NCI-H345 treated with DMSO at 0.1 percent for 48 hours (cell line): Measurements from ENCODE around the gene DENR.
"Not testable (repeated sequence)": the region's sequence is repeated elsewhere in the genome, so short reads cannot be mapped to it uniquely, and the experiment has no call there.

Experiments
- DNase-seq: peaks from one replicate; lab custom pipeline; 2025; ENCODE audit not compliant: unreplicated experiment; lab: John Stamatoyannopoulos, UW

Gene DENR, protein sequence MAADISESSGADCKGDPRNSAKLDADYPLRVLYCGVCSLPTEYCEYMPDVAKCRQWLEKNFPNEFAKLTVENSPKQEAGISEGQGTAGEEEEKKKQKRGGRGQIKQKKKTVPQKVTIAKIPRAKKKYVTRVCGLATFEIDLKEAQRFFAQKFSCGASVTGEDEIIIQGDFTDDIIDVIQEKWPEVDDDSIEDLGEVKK

DNA sequence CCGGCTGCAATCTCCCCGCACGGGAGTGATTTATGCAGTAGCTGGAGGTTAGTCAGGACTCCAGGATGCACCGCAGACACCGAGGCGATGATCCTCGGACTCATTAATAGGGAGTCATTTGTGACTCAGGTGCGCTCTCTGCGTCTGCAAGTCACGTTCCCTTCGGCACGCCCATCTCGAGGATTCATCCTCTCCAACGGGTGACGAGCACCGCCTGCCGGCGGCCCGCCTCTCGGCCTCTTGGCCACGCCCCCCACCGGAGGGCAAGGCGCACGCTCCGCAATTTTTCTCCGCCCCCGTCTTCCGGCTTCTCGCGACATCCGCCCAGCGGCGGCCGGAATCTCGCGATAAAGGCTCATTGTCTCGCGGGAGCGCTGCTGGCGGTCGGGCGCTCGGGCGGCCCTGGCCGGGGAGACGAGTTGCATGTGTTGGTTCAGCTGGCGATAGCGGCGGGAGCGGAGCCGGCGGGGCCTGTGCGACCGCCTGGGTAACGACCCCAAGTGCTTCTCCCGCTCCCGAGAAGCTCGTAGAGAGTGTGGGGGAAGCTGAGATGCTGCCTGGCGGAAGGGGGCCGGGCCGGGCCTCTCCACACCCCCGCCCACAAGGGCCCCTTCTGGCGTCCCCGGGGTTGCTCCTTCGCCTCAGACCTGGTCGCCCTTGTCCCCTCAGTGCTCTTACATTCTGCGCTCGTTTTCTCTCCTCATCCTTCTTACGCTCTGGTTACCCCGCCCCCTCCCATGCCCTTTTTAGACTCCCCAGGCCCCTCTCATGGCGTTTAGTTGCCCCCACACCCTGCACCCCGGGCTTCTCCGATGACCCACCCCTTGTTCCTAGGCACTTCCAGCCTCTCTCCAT, at the start of gene DENR:
TSS of gene DENR (plus strand) at position 361 of the 855 bp plus-strand sequence. CDS start 878 bp downstream, outside the sequence.
- DNase-seq, result peak; percentile 98

DNA sequence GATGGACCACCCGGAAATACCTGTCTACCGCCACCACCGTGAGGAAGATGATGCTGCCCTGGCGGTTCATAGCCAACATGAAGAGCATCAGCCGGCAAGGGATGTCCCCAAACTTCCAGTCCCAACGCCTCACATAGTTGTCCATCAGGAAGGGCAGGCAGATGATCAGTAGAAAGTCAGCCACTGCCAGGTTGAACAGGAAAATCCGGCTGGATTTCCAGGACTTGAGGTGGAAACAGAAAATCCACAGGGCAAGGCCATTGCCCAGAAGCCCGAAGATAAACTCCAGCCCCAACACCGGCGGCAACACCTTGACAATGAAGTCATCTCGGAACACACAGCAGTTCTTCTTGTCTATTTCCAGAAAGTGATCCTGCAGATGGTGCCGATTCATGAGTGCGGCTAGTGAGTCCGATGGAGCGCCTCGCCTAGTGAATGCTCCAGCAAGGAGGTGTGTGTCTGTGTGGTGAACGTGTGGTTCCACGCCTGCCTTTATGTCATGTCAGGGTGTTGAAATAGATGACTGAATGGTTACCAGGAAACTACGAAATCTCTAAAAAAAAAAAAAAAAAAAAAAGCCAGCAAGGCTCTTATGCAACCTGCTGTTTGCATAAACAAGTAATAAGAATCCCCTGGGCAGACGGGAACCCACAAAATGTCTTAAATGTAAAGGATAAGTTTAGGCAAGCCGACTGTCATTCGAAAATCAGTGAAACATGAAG, 49.6 kb upstream of the DENR start, which contains the start of gene HCAR2:
TSS of gene HCAR2 (minus strand) at position 468 of the 722 bp plus-strand sequence. CDS start at position 394, 74 bp downstream.
- not testable (repeated sequence) for DNase-seq

DNA sequence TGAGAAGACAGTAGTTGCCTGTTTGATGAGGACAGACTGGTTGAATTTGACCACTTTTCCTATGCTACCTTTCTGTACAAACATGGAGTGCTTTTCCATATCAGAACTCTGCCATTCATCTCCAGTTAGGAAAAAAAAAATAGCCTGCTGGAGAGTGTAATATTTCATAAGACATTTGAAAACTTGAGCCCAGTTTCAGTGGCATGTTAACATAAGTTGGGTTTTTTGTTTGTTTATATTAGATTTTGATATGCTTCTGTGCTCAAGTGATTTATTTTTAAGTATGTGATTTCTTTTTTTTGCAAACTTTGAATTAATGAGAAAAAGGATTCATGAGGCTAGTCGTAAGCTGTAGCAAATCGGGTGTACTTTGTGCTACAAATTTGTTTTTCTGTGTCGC, 48.8 kb upstream of the DENR start:
- not testable (repeated sequence) for DNase-seq

DNA sequence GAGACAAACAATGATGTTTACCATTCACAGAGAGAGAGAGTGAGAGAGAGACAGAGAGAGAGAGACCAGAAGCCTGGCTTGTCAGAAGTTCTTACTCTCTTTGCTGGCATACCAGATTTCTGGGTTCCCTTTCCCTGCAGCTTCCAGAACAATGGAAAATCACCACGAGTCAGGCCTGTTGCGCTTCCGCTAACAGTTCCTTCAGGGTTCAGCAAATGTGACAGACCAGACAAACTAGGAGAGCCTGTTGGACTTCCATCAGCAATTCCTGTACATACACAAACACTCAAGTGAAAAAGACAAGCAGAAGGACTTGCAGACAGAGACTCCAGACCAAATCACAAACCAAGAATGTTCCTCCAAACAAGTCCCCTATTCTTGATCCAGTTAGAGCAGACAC, 43.3 kb upstream of the DENR start:
- not testable (repeated sequence) for DNase-seq

DNA sequence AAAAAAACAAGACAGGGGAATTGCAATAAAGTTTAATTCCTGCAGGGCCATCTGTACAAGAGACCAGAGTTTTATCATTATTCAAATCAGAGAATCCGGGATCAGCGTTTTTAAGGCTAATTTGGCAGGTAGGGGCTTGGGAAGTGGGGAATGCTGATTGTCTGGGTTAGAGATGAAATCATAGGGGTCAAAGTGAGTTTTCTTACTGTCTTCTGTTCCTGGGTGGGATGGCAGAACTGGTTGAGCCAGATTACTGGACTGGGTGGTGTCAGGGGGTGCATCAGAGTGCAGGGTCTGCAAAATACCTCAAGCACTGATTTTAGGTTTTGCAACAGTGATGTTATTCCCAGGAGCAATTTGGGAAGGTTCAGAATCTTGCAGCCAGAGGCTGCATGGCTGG, 42.3 kb upstream of the DENR start:
- not testable (repeated sequence) for DNase-seq

DNA sequence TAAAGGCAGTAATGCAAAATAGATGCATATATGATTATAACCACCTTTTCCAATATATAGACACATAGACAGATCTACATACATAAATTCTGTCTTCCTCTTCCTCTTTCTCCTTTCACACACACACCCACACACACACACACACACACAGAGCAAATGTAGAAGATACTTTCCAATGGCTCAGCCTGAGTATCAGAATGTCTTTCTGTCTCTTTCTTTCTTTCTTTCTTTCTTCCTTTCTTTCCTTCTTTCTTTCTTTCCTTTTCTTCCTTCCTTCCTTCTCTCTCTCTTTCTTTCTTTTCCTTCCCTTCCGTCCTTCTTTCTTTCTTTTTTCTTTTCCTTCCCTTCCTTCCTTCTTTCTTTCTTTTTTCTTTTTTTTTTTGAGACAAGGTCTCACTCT, 41.4 kb upstream of the DENR start:
- DNase-seq, result not testable (repeated sequence)

DNA sequence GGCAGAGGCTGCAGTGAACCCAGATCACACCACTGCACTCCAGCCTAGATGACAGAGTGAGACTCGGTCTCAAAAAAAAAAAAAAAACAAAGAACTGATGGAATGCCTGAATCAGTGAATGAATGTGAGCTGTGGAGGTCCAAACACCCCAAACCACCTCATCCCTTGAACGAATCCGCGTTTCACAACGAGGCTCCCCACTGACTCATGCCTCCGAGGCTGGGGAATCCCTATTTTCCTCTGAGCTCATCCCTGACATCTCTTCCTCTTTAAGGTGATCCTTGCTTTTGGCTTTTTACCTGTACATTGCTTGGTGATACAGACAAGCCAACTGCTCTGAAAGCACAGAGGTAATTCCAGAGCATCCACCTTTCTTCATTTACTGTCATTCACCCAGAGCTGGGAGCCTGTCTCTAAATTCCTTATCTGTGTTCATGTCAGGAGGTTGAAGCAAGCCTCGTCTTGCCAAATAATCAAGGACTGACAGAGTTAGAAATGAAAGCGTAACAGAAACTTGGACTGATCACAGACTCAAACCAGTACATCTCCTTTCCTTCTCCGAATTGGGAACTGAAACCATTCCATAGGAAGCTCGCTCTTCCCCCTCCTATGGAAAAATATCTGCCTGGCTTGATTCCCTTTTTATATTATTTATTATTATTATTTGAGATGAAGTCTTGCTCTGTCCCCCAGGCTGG, 39.0 kb upstream of the DENR start:
- not testable (repeated sequence) for DNase-seq

DNA sequence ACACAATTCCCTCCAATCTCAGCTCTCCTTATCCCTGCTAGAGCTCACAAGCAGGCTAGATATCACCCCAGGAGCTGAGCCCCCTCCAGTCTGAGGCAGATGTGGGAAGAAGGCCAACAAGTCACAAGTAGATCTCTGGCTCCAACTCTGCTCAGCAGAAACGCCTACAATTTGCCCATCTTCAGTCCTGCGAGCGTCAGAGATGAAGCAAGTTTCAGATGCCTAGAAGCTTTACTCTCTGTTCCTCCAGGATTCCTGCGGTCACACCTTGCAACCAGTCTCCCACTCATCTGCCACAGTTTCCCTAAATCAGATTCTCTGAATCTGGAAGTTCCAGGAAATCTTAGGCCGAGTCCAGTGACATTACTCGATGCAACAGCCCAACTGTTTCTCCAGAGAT, 37.4 kb upstream of the DENR start:
- not testable (repeated sequence) for DNase-seq

DNA sequence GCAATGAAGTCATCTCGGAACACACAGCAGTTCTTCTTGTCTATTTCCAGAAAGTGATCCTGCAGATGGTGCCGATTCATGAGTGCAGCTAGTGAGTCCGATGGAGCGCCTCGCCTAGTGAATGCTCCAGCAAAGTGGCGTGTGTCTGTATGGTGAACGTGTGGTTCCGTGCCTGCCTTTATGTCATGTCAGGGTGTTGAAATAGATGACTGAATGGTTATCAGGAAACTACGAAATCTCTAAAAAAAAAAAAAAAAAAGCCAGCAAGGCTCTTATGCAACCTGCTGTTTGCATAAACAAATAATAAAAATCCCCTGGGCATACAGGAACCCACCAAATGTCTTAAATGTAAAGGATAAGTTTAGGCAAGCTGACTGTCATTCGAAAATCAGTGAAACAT, 36.0 kb upstream of the DENR start, which contains the start of gene HCAR3:
TSS of gene HCAR3 (minus strand) at position 154 of the 400 bp plus-strand sequence. CDS start at position 80, 74 bp downstream.
- DNase-seq, result not testable (repeated sequence)

DNA sequence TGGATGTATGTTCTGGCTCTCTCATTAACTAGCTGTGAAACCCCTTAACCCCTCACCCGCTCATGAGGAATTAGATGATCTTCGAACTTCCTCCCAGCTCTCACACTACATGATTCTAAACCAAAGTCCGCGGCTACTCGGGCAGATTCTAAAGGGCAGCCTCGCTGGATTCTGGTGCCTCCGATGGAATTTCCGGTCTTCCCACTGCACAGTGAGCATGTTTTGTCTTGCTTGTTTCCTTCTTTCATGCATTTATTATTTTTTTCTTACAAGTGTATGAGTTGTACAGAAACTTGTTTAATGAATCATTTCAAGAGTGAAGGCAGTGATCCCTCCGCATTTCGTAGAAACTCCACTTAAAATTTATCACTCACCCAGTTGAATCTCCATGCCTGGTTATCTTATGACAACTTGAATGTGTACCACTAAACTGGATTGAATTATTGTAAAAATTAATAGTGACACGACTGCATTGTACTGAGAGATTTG, 31.5 kb upstream of the DENR start:
- no peak for DNase-seq

DNA sequence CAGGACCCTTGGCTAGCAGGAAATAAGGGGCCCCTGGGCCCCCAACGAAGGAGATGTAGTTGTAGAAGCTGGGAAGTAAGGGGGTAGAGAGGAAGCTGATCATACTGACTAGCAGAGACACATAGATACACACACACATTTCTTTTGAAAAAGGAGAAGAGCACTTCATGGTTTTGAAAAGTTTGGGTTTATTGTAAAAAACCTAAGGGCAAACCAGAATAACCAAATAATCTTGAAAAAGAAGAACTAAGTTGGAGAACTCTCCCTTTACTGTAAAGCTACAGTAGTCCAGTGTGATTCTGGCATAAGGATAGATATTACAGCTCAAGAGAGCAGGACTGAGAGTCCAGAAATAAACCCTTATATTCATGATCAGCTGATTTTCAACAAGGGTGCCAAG, 30.2 kb upstream of the DENR start:
- no peak for DNase-seq

DNA sequence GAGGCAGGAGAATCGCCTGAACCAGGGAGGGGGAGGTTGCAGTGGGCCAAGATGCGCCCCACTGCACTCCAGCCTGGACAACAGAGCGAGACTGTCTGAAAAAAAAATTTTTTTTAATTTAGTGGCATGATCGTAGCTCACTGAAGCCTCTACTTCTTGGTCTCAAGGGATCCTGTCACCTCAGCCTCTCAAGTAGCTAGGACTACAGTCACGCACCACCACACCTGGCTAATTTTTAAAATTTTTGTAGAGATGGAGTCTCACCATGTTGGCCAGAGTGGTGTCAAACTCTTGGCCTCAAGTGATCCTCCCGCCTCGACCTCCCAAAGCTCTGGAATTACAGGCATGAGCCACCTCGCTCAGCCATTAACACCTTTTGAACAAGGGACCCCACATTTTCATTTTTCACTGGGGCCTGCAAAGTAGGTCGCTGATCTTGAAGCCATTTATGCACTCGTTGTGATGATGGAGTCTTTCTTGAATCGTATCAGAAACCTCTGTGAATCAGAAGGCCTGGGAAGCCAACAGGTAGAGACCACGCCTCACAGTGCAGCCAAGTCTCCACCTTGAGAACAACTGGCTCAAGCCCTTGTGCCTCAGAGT, 27.9 kb upstream of the DENR start:
- no peak for DNase-seq

DNA sequence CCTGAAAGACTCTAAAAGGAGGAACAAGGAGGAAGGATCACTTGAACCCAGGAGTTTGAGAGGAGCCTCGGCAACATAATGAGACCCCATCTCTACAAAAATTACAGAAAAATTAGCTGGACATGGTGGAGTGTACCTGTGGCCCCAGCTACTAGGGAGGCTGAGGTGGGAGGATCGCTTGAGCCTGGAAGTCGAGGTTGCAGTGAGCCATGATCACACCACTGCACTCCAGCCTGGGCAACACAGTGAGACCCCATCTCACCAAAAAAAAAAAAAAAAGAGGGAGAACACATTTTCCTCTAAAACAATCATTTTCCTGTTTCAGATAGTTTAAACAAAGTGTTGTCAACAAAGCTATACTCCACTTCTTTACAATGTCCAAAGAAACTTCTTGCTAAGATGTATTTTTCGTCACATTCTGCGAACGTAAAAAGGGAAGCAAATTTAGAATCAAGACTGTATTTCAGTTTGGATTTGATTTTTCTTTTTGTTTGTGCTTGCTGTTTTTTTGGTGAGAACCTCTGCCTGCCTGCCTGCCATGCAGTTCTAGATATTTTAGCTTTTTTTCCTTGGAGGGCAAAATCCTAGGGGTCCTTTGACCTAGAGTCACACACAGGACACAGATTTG, 27.1 kb upstream of the DENR start:
- no peak for DNase-seq

DNA sequence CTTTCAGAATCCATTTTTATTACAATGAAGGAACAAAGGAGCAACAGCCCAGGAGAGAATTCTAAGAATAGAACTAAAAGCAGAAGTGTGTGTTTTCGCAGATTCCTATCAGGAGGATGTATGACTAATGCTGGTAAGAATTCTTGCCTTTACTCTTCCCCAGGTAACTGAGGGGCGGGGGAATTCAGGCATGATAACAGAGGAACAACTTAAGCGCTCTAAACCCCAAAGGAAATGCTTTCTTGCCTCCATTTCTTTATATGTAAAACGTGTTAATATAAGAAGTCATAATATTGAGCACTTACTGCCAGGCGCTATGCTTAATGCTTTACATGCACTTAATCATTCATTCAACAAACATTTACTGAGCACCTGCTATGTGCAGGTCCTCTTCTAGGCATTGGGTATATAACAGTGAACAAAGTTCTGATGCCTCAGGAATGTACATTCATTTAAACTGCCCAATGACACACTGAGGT, 26.5 kb upstream of the DENR start:
- no peak for DNase-seq

DNA sequence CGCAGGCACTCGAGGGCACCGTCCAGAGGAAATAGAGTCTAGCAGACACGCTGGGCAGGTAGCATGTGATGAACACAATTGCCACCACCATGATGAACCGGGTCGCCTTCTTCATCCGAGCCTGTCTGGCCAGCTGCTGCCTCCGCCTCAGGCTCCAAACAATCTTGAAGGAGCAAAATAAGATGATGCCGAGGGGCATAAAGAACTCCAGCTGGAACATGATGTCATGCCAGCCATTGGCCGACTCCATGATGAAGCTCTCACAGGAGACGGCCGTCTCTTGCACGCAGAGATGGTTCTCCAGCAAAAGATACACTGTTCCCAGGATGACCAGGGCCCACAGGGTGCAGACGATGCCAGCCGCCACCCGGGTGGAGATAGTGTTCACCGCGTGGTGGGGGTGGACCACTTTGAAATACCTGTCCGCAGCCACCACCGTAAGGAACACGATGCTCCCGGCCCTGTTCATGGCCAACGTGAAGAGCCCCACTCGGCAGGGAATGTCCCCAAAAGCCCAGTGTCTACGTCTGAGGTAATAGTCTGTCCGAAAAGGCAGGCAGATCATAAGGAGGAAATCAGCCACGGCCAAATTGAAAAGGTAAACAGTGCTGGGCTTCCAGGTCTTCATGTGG, 22.9 kb upstream of the DENR start:
- no peak for DNase-seq

DNA sequence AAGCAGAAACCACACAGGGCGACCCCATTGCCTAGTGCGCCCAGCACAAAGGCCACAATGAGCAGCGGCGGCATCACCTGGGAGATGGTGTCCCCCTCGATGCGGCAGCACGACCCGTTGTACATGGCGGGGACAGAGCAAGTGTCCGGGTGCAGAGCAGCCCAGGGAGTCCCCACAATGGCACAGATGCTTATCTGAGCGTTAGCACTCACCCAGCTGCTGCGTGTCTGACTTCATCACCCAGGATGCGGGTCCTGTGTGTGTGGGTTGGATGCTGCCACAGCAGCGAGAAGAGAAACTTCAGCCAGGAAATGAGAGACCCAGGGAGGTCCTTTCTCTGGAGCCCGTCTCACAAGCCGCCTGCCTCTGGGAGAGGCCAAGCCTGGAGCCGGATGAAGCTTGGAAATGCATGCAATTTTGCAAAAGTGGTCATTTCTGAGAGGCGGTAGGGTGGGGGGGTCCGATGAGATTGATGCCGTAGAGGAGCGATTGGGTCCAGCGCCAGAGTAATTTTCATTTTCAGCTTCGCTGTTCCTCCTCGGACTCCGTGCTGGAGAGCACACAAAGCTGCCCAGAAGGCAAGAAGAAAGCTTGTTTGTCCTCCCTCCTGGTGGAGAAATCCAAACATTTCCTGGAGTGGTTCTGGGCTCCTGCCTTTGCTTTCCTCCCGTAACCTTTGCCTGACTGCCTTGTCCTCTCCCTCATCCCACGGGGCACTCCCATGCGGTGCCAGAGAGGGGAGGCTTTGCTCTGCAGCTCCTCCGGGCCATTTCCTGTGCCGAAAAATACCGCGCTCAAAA, 22.2 kb upstream of the DENR start, which contains the start of gene HCAR1:
TSS of gene HCAR1 (minus strand) at position 630 of the 800 bp plus-strand sequence. CDS start at position 125, 505 bp downstream.
- DNase-seq, result no peak

DNA sequence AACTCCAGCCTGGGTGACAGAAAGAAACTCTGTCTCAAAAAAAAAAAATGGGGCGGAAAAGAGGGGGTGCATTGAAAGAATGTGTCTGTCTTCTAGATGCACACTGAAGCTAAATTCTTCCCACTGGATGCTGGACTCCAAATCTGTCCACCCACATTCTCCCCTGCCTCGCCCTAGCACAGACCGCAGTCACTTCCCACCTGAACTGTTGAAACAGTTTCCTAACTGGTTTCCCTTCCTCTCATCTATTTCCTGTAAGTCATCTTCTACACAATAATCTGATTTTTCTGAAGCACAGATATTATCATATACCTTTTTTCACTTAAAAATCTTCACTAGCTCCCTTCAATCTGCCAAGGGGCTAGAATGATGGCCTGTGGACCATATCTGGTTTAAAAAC, 20.5 kb upstream of the DENR start:
- no peak for DNase-seq

DNA sequence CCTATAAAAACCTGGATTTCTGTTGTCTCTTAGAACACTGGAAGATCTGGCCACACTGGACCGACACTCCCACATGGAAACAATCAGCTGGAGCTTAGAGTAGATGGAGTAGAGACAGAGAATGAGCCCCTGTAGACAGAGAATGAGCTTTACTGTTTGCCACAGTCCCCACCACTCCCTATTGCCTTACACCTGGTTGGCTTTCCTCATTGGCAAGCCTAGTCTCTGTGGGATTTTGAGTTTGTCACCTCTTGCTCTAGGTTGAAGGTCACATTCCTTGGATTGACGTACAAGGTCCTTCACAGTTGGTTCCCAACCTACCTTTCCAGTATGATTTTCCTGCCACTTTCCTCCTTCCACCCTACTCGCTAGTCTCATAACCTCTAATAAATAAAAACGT, 20.0 kb upstream of the DENR start:
- DNase-seq, result no peak
